ENCODE measurements around the gene AZIN2. TPM values are rescaled to one million over a fixed set of nuclear protein-coding genes. Genes with fewer than 3 reads are reported as not detected.

AZIN2 gene
- total RNA-seq, 1 experiment from 2014 or later, result 3.9 TPM

GRCh38 chr1:33152685-33153432 is 71.9 kb downstream of the AZIN2 start:
- DNase-seq (ENCODE audit: low spot score), result peak; percentile 28

- DNase-seq (ENCODE audit: low spot score), result no peak
These were observed 72.7 kb downstream of the AZIN2 start for GRCh38 chr1:33153650-33154049.

GRCh38 chr1:33155877-33156538 is 75.1 kb downstream of the AZIN2 start:
- DNase-seq (ENCODE audit: low spot score), result no peak

GRCh38 chr1:33157131-33157530 is 76.2 kb downstream of the AZIN2 start:
- DNase-seq (ENCODE audit: low spot score), result no peak

DNA sequence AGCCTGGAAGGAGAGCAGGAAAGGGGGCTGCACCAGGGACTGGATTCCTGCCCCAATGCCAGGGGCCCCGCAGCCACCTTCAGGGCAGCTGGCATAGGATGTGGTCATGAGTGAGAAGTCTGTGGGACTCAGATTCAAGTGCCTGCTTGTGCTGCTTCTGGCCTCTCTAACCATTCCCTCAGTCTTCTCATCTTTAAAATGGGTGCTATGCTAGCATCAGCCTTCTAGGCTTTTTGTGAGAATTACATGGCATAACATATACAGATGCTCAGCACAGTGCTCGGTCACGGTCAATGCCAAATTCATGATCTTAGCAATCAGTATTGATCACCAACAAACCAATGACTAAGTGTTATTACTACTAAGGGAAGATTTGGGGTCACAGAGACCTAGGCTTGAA is 77.4 kb downstream of the AZIN2 start:
- DNase-seq (ENCODE audit: low spot score), result no peak

GRCh38 chr1:33159577-33159976 is 78.6 kb downstream of the AZIN2 start:
- DNase-seq (ENCODE audit: low spot score), result no peak

DNA sequence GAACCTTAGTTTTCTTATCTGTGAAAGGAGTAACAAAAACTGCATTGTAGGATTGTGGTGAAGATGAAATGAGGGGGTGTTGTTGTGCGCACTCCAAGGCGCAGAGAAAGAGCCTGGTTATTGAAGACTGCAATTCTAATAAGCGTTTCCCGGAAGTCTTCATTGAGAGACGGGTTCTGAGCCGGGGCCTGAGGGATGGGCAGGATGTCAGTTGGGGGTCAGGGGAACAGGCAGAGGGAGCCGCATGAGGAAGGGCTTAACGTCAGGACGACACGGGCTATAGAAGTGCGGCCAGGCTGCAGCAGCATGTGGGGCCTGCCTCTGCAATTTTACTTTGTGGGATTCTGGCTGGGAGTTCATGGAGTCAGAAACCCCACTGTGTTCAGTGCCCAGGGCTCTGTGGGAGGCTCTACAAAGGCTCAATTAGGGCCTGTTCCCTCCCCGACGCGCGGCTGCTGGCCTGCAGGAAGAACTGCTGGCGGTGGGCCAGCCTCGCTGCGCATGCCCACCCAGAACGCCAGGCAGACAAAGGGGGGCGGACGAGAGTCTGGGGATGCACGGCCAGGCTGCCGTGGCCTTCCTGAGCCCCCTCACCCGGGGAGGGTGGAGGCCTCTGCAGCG is 80.2 kb downstream of the AZIN2 start:
- DNase-seq (ENCODE audit: low spot score), result no peak

DNA sequence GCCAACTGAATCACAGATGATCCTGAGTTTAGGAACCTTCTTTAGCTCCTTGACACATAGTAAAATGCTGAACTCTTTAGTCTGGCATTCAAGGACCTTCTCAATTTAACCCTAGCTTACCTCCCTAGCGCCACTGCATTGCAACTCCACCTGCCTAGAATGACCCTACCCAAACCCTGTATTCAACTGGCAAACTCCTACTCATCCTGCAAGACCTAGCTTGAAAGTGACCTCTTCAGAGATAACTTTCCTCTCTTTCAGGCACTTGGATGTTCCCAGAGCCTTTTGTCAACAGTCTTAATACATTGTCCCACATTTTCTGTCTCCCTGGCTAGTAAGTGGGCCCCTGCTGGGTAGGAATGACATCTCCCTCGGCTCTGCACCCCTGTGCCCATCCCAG is 81.2 kb downstream of the AZIN2 start:
- DNase-seq (ENCODE audit: low spot score), result no peak

DNA sequence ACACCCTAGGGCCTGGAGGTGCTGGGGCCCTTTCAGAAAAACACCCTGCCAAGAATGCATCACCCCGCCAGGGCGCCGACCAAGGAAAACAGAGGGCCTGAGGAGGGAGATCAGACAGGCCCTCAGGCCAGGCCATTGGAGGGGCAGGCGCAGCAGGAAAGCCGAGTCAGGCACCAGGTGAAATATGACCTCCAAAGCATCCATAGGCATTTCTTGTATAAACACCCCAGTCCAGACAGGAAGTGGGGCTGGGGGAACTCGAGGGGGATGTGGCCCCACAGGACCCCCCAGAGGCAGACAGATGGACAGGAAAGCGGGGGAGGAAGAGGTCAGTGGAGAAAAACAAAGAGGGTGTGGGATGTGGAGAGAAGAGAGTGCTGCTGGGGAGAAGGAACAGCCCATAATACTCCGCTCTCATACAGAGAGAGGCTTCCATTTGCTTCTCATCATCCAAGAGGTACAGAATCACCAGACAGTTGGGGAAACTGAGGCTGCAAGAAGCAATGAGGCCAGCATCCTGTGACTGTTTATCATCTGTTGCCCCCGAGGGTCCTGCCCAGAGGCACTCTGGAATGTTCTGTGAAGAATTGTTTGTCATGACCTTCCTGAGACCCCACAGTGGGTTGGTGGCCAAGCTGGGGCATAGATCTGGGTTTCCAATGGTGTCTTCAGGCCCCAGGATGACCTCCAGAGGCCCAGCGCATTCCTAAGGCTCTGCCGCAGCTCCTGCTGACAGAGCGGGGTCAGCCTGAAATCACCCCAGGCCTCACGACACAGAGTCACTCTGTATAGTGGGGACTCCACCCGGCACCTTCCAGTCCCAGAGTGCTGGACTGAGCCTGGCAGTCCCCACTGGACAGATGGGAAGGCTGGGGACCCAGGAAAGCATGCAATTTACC is 82.9 kb downstream of the AZIN2 start:
- DNase-seq (ENCODE audit: low spot score), result no peak

DNA sequence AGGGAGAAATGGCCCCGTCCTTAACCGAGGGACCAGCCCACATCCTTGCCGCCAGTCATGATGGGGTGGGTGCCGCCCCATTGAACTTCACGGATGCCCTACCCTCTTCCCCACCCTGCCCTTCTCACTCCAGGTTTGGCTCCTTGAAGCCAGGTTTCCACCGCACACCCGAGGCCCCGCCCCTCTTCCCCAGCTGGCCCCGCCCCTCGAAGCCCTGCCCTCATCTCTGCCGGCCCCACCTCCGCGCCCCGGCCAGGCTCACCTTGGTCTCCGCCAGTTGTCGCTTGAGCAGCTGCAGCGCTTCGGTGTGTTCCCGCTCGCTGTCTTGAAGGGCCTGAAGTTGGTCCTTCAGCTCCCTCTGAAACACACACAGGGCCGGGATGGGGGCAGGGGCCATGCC is 84.3 kb downstream of the AZIN2 start:
- DNase-seq (ENCODE audit: low spot score), result no peak

- no peak for DNase-seq (ENCODE audit: low spot score)
These were observed 84.9 kb downstream of the AZIN2 start for GRCh38 chr1:33165809-33166208.

- DNase-seq (ENCODE audit: low spot score), result no peak
These were observed 86.9 kb downstream of the AZIN2 start for GRCh38 chr1:33167650-33168447.

GRCh38 chr1:33168556-33169289 is 87.8 kb downstream of the AZIN2 start:
- DNase-seq (ENCODE audit: low spot score), result no peak

GRCh38 chr1:33169290-33170055 is 88.5 kb downstream of the AZIN2 start:
- DNase-seq (ENCODE audit: low spot score), result no peak

Other genes with a start within 250 kb of the AZIN2 start
- 0.12 and 0.15 TPM in 2 replicates for gene FNDC5, start 210.2 kb upstream of the AZIN2 start, total RNA-seq (2014; rRNA removed; shearing (Covaris generic))
- gene HPCA, start 194.7 kb upstream of the AZIN2 start, total RNA-seq (2014; rRNA removed; shearing (Covaris generic)), result not detected in 2 replicates
- 81.8 and 118 TPM in 2 replicates for gene TMEM54, start 179.8 kb upstream of the AZIN2 start, total RNA-seq (2014; rRNA removed; shearing (Covaris generic))
- gene RNF19B, start 116.3 kb upstream of the AZIN2 start, total RNA-seq (2014; rRNA removed; shearing (Covaris generic)), result 7.5 and 9.7 TPM in 2 replicates
- gene AK2, start 44.3 kb upstream of the AZIN2 start, total RNA-seq (2014; rRNA removed; shearing (Covaris generic)), result 178 and 192 TPM in 2 replicates
- 3.2 and 4.7 TPM in 2 replicates for gene TRIM62, start 100.9 kb downstream of the AZIN2 start, total RNA-seq (2014; rRNA removed; shearing (Covaris generic))
- 3.6 and 5.0 TPM in 2 replicates for gene ZNF362, start 175.3 kb downstream of the AZIN2 start, total RNA-seq (2014; rRNA removed; shearing (Covaris generic))
- not detected in 2 replicates for gene A3GALT2, start 239.9 kb downstream of the AZIN2 start, total RNA-seq (2014; rRNA removed; shearing (Covaris generic))

Measured in H4 (cell line).